Measurements from ENCODE around the gene PROSER1.
"Not testable (repeated sequence)": the region's sequence is repeated elsewhere in the genome, so short reads cannot be mapped to it uniquely, and the experiment has no call there.

Gene PROSER1
- long read RNA-seq, partial matches to known transcripts, result 12 of 16 reads
- long read RNA-seq, other reads (novel, unspliced or antisense), result 4 of 16 reads

DNA sequence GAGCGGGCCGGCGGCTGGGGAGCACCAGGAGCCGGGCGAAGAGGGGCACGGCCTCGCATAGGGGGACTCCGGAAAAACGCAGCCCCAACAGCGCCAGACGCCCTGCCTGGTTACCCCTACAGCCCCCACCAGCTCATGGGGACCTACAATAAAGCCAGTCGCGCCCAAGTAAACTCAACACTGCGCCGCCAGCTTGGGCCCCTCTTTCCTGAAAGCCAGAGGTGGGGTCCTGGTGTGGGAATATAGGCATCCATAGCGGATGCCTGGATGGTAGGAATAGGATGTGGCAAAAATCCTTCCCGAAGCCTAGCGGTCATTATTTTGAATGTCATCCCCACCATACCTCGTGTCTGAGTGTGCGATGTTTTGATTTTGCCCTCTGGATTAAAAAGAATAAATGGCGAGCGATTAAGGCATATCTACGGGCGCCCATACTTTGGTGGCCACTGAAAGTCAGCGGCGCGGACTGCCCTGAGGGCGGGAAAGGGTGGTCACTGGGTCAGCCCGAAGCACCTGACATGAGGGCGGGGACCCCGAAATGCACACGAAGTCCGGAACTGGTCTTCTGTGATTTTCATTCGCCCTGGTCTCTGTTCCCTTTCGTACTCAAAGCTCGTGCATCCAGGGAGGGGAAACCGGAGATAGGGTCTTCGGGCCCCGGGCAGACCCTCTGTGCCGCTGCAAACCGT, at the start of gene PROSER1, which contains the start of gene NHLRC3:
PROSER1 (minus strand) TSS at position 210 of the 689 bp plus-strand sequence. CDS start 847 bp downstream, outside the sequence.
NHLRC3 (plus strand) TSS at position 577 of the 689 bp plus-strand sequence. CDS start 184 bp downstream, outside the sequence.
- peak within 1 kb of the TSS; percentile 91 for H3K27ac ChIP-seq (replicated peaks)
- TF ChIP-seq, protein P1, sequence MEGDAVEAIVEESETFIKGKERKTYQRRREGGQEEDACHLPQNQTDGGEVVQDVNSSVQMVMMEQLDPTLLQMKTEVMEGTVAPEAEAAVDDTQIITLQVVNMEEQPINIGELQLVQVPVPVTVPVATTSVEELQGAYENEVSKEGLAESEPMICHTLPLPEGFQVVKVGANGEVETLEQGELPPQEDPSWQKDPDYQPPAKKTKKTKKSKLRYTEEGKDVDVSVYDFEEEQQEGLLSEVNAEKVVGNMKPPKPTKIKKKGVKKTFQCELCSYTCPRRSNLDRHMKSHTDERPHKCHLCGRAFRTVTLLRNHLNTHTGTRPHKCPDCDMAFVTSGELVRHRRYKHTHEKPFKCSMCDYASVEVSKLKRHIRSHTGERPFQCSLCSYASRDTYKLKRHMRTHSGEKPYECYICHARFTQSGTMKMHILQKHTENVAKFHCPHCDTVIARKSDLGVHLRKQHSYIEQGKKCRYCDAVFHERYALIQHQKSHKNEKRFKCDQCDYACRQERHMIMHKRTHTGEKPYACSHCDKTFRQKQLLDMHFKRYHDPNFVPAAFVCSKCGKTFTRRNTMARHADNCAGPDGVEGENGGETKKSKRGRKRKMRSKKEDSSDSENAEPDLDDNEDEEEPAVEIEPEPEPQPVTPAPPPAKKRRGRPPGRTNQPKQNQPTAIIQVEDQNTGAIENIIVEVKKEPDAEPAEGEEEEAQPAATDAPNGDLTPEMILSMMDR (IDR thresholded peaks at IDR 0.05; ENCODE audit: insufficient read depth, low read length), result no peak
- peak; percentile 68 for TF ChIP-seq POLR2AphosphoS5 (IDR thresholded peaks at IDR 0.05; ENCODE audit: low read depth)
- peak; percentile 75 for TF ChIP-seq GABPA (IDR thresholded peaks at IDR 0.05; ENCODE audit: low read depth)
- H3K4me3 ChIP-seq (replicated peaks; ENCODE audit: insufficient read depth, low read length), result peak within 1 kb of the TSS; percentile 85
- peak; percentile 81 to 87 for DNase-seq (ENCODE audit: low read depth in 1 of 2, low spot score in 1 of 2)
- H3K27me3 ChIP-seq (ENCODE audit: insufficient read depth, poor library complexity, severe bottlenecking), result no peaks in the 10 kb centered on the region

DNA sequence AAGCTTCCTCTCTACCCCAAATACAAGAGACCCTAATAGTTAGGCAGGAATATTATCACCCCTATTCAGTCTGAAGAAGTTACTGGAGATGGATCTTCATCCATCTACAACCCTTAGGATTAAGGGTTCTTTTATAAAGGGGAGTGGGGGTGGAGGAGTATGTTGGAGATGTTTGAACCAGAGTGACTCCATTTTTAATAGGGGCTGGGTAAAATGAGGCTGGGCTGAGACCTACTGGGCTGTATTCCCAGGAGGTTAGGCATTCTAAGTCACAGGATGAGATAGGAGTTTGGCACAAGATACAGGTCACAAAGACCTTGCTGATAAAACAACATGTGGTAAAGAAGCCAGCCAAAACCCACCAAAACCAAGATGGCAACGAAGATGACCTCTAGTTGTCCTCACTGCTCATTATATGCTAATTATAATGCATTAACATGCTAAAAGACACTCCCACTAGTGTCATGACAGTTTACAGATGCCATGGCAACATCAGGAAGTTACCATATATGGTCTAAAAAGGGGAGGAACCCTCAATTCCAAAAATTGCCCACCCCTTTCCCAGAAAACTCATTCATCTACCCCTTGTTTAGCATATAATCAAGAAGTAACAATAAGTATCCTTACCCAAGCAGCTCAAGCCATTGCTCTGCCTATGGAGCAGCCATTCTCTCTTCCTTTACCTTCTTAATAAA, 48.5 kb upstream of the PROSER1 start:
- H3K27me3 ChIP-seq (ENCODE audit: insufficient read depth, poor library complexity, severe bottlenecking); H3K27ac ChIP-seq (replicated peaks); H3K4me3 ChIP-seq (replicated peaks; ENCODE audit: insufficient read depth, low read length); DNase-seq (ENCODE audit: low read depth in 1 of 2, low spot score in 1 of 2): not testable (repeated sequence)

DNA sequence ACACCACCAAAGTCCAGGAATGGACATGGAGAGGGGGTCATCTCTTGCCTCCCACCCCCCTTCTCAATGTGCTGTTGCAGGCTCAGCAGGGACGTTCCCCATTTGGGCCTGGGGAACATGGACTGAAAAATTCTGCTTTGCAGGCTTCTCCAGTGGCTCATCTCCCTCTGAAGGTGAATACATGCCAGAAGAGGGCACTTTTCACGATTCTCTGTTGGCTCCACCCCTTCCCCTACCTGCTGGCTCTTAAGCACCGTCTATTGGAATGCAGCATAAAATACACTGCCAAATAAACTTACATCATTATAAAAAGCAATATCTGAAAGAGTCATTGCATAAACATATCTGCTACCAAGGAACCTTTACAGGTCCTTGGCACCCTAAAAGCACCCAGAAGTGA, 36.1 kb upstream of the PROSER1 start:
- Histone ChIP-seq H3K4me3 (replicated peaks; ENCODE audit: insufficient read depth, low read length) (no peak overlapping the region), H3K27ac (replicated peaks) (no peak overlapping the region), H3K27me3 (ENCODE audit: insufficient read depth, poor library complexity, severe bottlenecking) (peaks cover 4% of the 10 kb centered on the region)
- TF ChIP-seq SPI1 (IDR thresholded peaks at IDR 0.05; ENCODE audit: borderline replicate concordance, low read depth) (no peak), POLR2AphosphoS5 (IDR thresholded peaks at IDR 0.05; ENCODE audit: low read depth) (no peak), GABPA (IDR thresholded peaks at IDR 0.05; ENCODE audit: low read depth) (no peak)
- TF ChIP-seq, protein P2, sequence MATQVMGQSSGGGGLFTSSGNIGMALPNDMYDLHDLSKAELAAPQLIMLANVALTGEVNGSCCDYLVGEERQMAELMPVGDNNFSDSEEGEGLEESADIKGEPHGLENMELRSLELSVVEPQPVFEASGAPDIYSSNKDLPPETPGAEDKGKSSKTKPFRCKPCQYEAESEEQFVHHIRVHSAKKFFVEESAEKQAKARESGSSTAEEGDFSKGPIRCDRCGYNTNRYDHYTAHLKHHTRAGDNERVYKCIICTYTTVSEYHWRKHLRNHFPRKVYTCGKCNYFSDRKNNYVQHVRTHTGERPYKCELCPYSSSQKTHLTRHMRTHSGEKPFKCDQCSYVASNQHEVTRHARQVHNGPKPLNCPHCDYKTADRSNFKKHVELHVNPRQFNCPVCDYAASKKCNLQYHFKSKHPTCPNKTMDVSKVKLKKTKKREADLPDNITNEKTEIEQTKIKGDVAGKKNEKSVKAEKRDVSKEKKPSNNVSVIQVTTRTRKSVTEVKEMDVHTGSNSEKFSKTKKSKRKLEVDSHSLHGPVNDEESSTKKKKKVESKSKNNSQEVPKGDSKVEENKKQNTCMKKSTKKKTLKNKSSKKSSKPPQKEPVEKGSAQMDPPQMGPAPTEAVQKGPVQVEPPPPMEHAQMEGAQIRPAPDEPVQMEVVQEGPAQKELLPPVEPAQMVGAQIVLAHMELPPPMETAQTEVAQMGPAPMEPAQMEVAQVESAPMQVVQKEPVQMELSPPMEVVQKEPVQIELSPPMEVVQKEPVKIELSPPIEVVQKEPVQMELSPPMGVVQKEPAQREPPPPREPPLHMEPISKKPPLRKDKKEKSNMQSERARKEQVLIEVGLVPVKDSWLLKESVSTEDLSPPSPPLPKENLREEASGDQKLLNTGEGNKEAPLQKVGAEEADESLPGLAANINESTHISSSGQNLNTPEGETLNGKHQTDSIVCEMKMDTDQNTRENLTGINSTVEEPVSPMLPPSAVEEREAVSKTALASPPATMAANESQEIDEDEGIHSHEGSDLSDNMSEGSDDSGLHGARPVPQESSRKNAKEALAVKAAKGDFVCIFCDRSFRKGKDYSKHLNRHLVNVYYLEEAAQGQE (IDR thresholded peaks at IDR 0.05; ENCODE audit: insufficient replicate concordance, low read depth), result no peak
- TF ChIP-seq, protein P1 (IDR thresholded peaks at IDR 0.05; ENCODE audit: insufficient read depth, low read length), result no peak
- no peak for DNase-seq (ENCODE audit: low read depth in 1 of 2, low spot score in 1 of 2)

DNA sequence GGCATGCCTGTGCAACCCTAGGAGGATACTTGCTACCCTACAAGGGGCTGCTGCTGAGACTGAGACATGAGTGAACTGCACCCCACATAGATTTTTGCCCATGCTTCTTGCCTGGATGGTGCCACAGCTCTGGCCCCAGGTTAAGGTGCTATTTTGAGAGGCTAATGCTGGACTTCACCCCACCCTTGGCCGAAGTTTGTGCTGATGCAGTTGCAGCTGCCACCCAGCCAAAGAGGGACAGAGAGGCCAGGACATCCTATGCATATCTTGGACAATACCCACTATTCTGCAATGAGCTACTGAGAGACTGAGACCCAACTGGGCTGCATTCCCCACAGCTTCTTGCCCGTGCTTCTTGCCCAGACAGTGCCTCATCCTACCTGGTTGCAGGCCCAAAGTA, 35.0 kb upstream of the PROSER1 start:
- no peak overlapping the region for H3K4me3 ChIP-seq (replicated peaks; ENCODE audit: insufficient read depth, low read length)
- no peak overlapping the region for H3K27ac ChIP-seq (replicated peaks)
- peaks cover 4% of the 10 kb centered on the region for H3K27me3 ChIP-seq (ENCODE audit: insufficient read depth, poor library complexity, severe bottlenecking)
- TF ChIP-seq GABPA (IDR thresholded peaks at IDR 0.05; ENCODE audit: low read depth), result no peak
- TF ChIP-seq, protein P1 (IDR thresholded peaks at IDR 0.05; ENCODE audit: insufficient read depth, low read length), result no peak
- TF ChIP-seq, protein P2 (IDR thresholded peaks at IDR 0.05; ENCODE audit: insufficient replicate concordance, low read depth), result no peak
- TF ChIP-seq SPI1 (IDR thresholded peaks at IDR 0.05; ENCODE audit: borderline replicate concordance, low read depth), result no peak
- TF ChIP-seq POLR2AphosphoS5 (IDR thresholded peaks at IDR 0.05; ENCODE audit: low read depth), result no peak
- no peak for DNase-seq (ENCODE audit: low read depth in 1 of 2, low spot score in 1 of 2)

Data from HL-60 (cell line).